Stimulated activated CD4-positive, alpha-beta T cell treated with anti-CD3 and anti-CD28 coated beads, Interleukin-1b, Interleukin-23, amount 100 ng/mL, for 1 hour (primary cell): ENCODE measurements around the gene SUMO3.

ENCODE experiments used
- DNase-seq, 2 donors: peaks; one replicate each; pipeline ENCODE4 v3.0.0-alpha.2; 2020; ENCODE audit warnings: low read depth in 2 of 2

The SUMO3 gene

DNA sequence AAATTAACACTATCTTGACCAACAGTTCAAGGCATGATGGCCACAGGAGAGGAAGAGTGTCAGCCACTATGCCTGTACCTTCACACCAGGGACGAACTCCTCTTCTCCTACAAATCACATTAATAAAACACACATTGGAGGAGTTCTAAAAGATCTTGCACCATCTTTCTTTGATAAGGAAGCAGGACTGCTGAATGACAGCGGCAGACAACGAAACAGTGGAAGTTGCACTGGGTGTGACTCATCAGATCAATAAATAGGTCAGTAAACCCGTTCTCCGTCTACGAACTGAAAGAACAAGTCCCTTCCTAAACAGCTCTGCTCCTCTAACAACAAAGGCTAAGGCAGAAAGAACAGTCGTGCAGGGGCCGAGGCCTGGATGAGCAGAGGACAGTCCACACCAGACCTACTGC lies 39.4 kb downstream of the SUMO3 start:
- DNase-seq: no peak

GRCh38 chr21:44778094-44778493 lies 39.8 kb downstream of the SUMO3 start:
- no peak for DNase-seq

DNA sequence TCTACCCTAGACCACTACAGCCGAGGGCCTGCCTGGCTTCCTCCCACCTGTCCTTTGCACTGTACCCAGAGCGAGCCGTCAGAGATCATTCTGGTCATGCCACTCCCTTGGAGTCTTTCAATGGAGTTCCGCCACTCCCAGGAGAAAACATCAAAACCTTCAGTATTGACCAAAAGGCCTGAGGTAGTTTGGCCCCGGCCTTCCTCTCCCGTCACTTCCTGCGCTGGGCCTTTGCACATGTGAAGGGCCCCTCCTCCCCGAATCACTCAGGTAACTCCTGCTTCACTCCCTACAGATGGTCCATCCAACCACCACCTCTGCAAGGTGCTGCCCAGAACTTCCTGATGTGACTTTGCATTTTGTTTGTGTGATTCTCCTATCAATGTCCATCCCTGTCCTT lies 42.9 kb downstream of the SUMO3 start:
- DNase-seq: no peak

- DNase-seq: no peak
Observed at GRCh38 chr21:44773291-44773932, 44.5 kb downstream of the SUMO3 start.

DNA sequence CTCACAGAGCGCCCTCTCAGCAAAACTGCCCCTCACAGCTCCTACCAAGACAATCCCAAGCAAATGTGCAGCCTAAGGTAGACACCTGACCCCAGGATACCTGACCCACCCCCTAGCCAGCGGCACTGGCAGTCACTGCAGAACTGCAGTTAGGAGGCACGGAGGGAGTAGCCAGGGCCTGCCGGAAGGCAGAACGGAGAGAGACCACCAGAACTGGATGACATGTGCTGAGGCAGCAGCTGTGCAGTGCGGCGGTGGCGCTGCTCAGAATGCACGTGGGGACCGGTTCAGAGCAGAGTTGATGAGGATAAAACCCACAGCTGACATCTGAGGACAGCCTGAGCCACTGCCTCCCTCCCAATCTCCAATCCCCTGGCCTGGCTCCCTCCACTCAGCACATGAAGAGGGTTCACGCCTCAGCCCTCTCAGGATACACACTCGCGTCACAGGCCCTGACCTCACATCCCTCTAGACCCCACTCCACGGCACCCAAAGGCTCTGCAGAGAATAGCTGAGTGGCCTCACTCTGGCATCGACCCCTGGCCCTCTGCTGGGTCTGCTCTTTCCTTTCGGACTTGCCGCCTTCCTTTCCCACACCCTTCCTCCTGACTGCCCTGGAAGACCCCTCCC lies 45.9 kb downstream of the SUMO3 start:
- DNase-seq: no peak

GRCh38 chr21:44767834-44768831 lies 49.7 kb downstream of the SUMO3 start:
- DNase-seq: no peak

- no peak for DNase-seq
Observed at GRCh38 chr21:44766818-44767354, 51.0 kb downstream of the SUMO3 start.

DNA sequence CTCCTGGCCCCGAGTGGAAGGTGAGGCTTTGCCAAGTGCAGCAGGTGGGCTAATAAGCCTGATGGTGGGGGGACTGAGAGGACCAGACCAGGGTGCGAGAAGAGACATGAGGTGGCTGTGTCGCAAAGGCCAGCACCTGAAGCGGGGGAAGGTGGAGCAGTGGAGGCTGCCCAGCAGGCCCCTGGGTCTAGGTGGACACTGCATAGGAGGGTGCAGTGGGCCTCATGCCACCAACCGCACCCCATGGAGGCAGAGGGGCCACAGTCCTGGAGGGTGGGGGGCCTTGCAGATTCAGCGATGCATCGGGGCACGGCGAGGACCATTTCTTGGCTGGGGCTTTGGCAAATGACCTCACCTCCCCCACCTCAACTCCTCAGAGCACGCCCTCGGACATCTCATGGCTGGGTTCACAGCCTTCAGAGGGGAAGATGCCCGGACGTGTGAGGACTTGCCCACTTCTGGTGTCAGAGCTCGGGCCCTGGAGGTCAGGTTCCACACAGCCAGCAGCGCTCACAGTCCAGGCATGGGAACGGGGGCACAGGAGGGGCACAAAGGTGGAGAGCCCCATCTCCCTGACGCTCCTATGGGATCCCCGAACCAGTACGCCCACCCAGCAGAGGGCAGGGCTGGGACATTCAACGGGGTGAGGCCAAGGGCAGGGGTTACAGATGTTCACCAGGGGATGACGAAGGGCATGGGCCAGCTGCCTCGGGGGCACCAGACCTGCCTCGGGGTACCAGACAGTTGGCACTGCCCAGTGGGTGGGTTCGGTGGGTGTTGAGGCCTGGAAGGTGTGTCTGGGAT lies 51.6 kb downstream of the SUMO3 start:
- DNase-seq: no peak

GRCh38 chr21:44765231-44766013 lies 52.4 kb downstream of the SUMO3 start:
- DNase-seq: no peak

- no peak for DNase-seq
Observed at GRCh38 chr21:44764319-44765230, 53.3 kb downstream of the SUMO3 start.

DNA sequence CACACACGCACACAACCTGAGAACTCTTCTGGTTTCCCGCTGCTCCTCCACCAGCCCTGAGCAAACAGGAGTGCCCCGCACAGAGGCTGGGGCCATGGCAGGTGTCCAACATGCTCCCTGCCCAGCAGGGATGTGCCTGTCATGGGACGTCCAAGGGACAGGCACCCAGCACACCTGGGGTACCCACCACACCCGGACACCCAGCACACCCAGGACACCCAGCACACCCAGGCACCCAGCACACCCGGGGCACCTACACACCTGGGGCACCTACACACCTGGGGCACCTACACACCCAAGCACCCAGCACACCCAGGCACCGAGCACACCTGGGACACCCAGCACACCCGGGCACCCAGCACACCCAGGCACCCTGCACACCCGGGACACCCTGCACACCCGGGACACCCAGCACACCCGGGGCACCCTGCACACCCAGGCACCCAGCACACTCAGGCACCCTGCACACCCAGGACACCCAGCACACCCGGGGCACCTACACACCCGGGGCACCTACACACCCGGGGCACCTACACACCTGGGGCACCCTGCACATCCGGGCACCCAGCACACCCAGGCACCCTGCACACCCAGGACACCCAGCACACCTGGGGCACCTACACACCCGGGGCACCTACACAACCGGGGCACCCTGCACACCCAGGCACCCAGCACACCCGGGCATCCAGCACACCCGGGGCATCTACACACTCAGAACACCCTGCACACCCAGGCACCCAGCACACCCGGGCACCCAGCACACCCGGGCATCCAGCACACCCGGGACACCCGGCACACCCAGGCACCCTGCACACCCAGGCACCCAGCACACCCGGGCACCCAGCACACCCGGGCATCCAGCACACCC lies 54.2 kb downstream of the SUMO3 start:
- no peak for DNase-seq

DNA sequence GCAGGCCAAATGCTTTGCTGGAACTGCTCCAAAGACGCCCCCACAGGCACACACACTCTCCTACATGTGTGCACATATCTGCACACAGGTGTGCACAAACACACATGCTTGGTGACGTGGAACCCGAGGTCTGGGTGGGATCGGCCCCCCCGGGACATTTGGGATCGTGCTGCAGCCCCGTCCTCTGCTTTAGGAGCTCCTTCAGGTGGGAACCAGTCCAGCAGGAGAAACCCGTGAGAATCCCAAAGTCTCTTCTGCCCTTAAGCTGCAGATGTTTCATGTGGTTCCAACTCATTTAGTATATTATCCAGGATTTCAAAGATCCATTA lies 54.8 kb downstream of the SUMO3 start:
- no peak for DNase-seq

GRCh38 chr21:44762221-44763049 lies 55.4 kb downstream of the SUMO3 start:
- DNase-seq: no peak

DNA sequence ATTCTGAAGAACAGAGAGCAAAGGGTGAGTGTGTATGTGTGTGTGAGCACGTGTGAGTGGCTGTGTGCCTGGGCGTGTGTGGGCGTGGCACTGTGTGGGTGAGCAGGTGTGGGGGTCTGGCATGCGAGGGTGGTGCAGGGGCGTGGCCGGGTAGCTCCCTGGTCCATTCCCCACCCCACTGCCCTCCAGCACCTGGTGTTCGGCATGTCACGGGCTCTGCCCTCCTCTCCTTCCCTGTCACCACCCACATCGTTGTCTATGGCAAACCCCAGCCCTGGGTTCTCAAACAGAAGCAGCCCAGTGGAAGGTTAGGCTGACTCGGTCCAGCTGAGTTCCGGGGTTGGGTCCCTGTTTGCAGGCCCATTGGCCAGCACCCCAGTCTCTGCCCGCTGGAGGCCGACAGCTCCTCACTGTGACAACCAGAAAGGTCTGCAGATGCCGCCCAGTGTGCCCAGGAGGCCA lies 56.1 kb downstream of the SUMO3 start:
- DNase-seq: no peak

- DNase-seq: no peak
Observed at GRCh38 chr21:44761011-44761729, 56.7 kb downstream of the SUMO3 start.

DNA sequence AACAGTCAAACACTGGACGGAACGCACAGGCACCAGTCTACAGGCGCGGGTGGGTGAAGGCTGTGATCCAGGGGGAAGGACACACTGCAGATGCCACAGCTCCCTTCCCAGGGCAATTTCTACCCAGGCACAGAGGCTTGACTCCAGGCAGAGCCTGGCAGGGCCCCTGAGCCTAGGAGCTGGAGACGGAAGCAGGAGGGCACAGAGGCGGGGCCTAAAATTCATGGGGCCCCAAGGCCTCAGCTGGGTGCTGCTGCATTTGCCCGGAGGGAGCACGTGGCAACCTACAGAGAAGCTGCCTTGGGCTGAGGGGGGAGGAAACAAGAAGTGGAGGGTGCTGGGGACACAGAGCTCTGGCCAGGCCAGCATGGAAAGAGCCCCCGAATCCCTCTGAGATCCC lies 57.5 kb downstream of the SUMO3 start:
- DNase-seq: no peak
